HL-60 (cell line): Measurements from ENCODE around the gene SLC10A3.

Source experiments
- CTCF ChIP-seq: IDR thresholded peaks from one replicate; pipeline ENCODE4 v1.5.1; 2011; ENCODE audit warnings: low read length, control low read depth, inconsistent platforms; ENCODE audit not compliant: insufficient read depth
- POLR2AphosphoS5 ChIP-seq: IDR thresholded peaks from 2 replicates; pipeline ENCODE4 v1.6.1; 2012; ENCODE audit warnings: low read depth

- TF ChIP-seq CTCF (no peak), POLR2AphosphoS5 (no peak)
Observed at GRCh38 chrX:154535892-154536291, 45.5 kb upstream of the SLC10A3 start.
